NCI-H748 (cell line): ENCODE results near the gene GNLY.
"Not testable (repeated sequence)": the region's sequence is repeated elsewhere in the genome, so short reads cannot be mapped to it uniquely, and the experiment has no call there.

ENCODE experiments used
- DNase-seq: peaks from one replicate; lab custom pipeline; 2025; ENCODE audit not compliant: unreplicated experiment; lab: John Stamatoyannopoulos, UW

Gene GNLY

GRCh38 chr2:85706599-85707296 lies 12.6 kb downstream of the GNLY start:
- DNase-seq = no peak

- DNase-seq = peak; percentile 76
Measured at GRCh38 chr2:85707304-85707703, 13.1 kb downstream of the GNLY start.

GRCh38 chr2:85708641-85709040 lies 14.5 kb downstream of the GNLY start:
- DNase-seq = no peak

- DNase-seq = no peak
Measured at GRCh38 chr2:85709401-85709811, 15.2 kb downstream of the GNLY start.

- DNase-seq = no peak
Measured at GRCh38 chr2:85710687-85711577, 16.8 kb downstream of the GNLY start.

- no peak for DNase-seq
Measured at GRCh38 chr2:85711578-85712060, 17.5 kb downstream of the GNLY start.

GRCh38 chr2:85712336-85712735 lies 18.2 kb downstream of the GNLY start:
- no peak for DNase-seq

- no peak for DNase-seq
Measured at GRCh38 chr2:85712849-85713612, 18.9 kb downstream of the GNLY start.

- DNase-seq = no peak
Measured at GRCh38 chr2:85713836-85714235, 19.7 kb downstream of the GNLY start.

- not testable (repeated sequence) for DNase-seq
Measured at GRCh38 chr2:85714421-85714820, 20.3 kb downstream of the GNLY start.

GRCh38 chr2:85714841-85715240 lies 20.7 kb downstream of the GNLY start:
- no peak for DNase-seq

GRCh38 chr2:85716346-85716914 lies 22.3 kb downstream of the GNLY start:
- DNase-seq = no peak

- DNase-seq = no peak
Measured at GRCh38 chr2:85717308-85718008, 23.3 kb downstream of the GNLY start.

- DNase-seq = no peak
Measured at GRCh38 chr2:85718009-85718391, 23.8 kb downstream of the GNLY start.

GRCh38 chr2:85718885-85719492 lies 24.8 kb downstream of the GNLY start:
- no peak for DNase-seq

- DNase-seq = no peak
Measured at GRCh38 chr2:85719609-85720240, 25.6 kb downstream of the GNLY start.

- DNase-seq = no peak
Measured at GRCh38 chr2:85720533-85720932, 26.4 kb downstream of the GNLY start.

GRCh38 chr2:85721641-85722040 lies 27.5 kb downstream of the GNLY start:
- no peak for DNase-seq

- DNase-seq = no peak
Measured at GRCh38 chr2:85722519-85722918, 28.4 kb downstream of the GNLY start.
